HG02981 (cell line): ENCODE data around the gene COL4A6.
A peak's percentile ranks its signal among the peaks of the same experiment; 100 is the strongest.

Source experiments
- ATAC-seq: cut with Tn5 transposase; IDR thresholded peaks from one replicate; pipeline ENCODE4 v1.9.1; 2021; ENCODE audit warnings: mild to moderate bottlenecking, moderate library complexity; ENCODE audit not compliant: unreplicated experiment

Gene COL4A6

GRCh38 chrX:108285356-108285755 lies 152.9 kb downstream of the COL4A6 start:
- ATAC-seq, result no peak

- ATAC-seq, result no peak
Observed at GRCh38 chrX:108275732-108276131, 162.5 kb downstream of the COL4A6 start.

GRCh38 chrX:108271397-108271787 lies 166.8 kb downstream of the COL4A6 start:
- peak; percentile 58 for ATAC-seq

GRCh38 chrX:108270739-108271396 lies 167.4 kb downstream of the COL4A6 start:
- peak; percentile 42 for ATAC-seq

- no peak for ATAC-seq
Observed at GRCh38 chrX:108270280-108270679, 167.9 kb downstream of the COL4A6 start.

- ATAC-seq, result no peak
Observed at GRCh38 chrX:108268434-108269080, 169.7 kb downstream of the COL4A6 start.

- ATAC-seq, result no peak
Observed at GRCh38 chrX:108267557-108267956, 170.7 kb downstream of the COL4A6 start.

- no peak for ATAC-seq
Observed at GRCh38 chrX:108264376-108264775, 173.8 kb downstream of the COL4A6 start.

GRCh38 chrX:108261549-108262203 lies 176.5 kb downstream of the COL4A6 start:
- no peak for ATAC-seq

GRCh38 chrX:108257556-108257955 lies 180.7 kb downstream of the COL4A6 start:
- ATAC-seq, result no peak

GRCh38 chrX:108254636-108255035 lies 183.6 kb downstream of the COL4A6 start:
- ATAC-seq, result no peak

GRCh38 chrX:108250654-108251579 lies 187.3 kb downstream of the COL4A6 start:
- ATAC-seq, result no peak

GRCh38 chrX:108246304-108246954 lies 191.8 kb downstream of the COL4A6 start:
- no peak for ATAC-seq

- no peak for ATAC-seq
Observed at GRCh38 chrX:108245462-108245861, 192.8 kb downstream of the COL4A6 start.

- no peak for ATAC-seq
Observed at GRCh38 chrX:108235986-108236385, 202.2 kb downstream of the COL4A6 start.

GRCh38 chrX:108230574-108230973 lies 207.6 kb downstream of the COL4A6 start:
- ATAC-seq, result no peak

GRCh38 chrX:108224727-108225621 lies 213.2 kb downstream of the COL4A6 start:
- ATAC-seq, result no peak

- ATAC-seq, result no peak
Observed at GRCh38 chrX:108224218-108224617, 214.0 kb downstream of the COL4A6 start.

GRCh38 chrX:108223585-108223984 lies 214.6 kb downstream of the COL4A6 start:
- no peak for ATAC-seq
